Activated CD8-positive, alpha-beta memory T cell treated with anti-CD3 and anti-CD28 coated beads for 36 hours (primary cell): ENCODE measurements around the gene POLDIP3. TPM values are rescaled to one million over a fixed set of nuclear protein-coding genes. Genes with fewer than 3 reads are reported as not detected.
"Not testable (repeated sequence)": the region's sequence is repeated elsewhere in the genome, so short reads cannot be mapped to it uniquely, and the experiment has no call there.

Experiments
- CTCF ChIA-PET: fragments of 350-600 bp; sonication (Branson Sonifier 250); formaldehyde crosslinking; loops from one replicate; lab custom pipeline; 2021; ENCODE audit warnings: antibody characterized with exemption; lab: Charles Lee
- POLR2A ChIA-PET: fragments of 350-600 bp; sonication (Branson Sonifier 250); formaldehyde crosslinking; loops from one replicate; lab custom pipeline; 2021; ENCODE audit warnings: antibody characterized with exemption; lab: Charles Lee
- total RNA-seq, 2 experiments: library from RNA; stranded (reverse); gene quantifications; one replicate each; pipeline ENCODE4 v1.2.3, GENCODE V29; 2021

Gene POLDIP3
- total RNA-seq, 2 experiments from 2014 or later = 71.5 to 72.5 TPM

DNA sequence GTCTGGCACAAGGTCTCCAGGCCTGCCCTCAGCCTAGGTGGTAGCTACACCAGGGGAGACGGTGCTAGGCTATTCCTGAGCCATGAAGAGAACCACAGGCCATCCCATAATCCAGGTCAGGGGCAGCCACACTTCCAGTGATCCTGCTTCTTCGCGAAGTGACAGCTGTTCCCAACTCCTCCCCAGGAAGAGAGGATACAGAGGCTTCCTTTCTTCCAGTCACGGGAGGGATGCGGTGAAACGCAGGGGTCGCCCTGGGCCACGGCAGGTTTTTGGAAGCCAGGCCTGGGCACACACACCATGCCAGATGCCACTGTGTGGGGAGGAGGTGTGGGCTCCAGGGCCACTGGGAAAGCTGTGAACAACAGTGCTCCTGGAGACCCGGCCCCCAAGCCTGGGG lies 37.5 kb downstream of the POLDIP3 start:
- POLR2A ChIA-PET = not testable (repeated sequence)

GRCh38 chr22:42575996-42576574 lies 38.6 kb downstream of the POLDIP3 start:
- POLR2A ChIA-PET, CTCF ChIA-PET: not testable (repeated sequence)

More for the DNA sequence above, 37.5 kb downstream of the POLDIP3 start:
- CTCF ChIA-PET = interaction anchor here (0.7 kb wide), 1 partner anchor 17 kb away, joined by 3 read pairs; no protein-coding TSS in a partner anchor

DNA sequence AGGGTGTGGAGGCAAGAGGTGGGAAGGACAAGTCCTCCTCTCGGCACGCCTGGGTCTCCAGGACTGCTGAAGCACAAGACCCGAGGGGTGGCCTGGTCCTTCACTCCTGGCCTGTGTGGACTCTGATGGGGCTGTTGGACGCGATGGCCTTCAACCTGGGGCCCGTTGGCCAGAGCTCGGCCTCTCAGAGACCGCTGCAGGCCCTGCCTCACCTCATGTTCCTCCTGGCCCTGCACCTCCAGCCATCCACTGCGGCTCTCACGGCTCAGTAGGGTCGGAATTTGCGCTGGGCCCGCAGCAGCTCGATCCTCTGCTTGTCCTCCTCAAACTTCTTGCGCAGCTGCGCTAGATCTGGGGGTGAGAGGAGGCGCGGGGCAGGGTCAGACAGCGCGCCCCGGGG lies 40.2 kb downstream of the POLDIP3 start:
- POLR2A ChIA-PET, CTCF ChIA-PET: not testable (repeated sequence)

DNA sequence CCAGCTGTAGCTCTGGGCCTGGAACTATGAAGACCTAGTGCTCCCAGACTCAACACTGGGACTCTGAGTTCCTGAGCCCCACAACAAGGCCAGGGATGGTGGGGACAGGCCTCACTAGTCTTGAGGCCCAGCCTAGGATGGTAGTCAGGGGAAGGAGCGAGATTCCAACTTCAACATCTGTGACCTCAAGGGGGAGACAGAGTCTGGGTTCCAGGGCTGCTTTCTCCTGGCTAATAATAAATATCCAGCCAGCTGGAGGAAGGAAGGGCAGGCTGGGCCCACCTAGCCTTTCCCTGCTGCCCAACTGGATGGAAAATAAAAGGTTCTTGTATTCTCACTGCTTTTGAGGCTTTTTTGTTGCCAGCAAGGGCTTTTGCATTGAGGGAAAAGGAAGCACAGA lies 40.6 kb downstream of the POLDIP3 start:
- POLR2A ChIA-PET, CTCF ChIA-PET: not testable (repeated sequence)

DNA sequence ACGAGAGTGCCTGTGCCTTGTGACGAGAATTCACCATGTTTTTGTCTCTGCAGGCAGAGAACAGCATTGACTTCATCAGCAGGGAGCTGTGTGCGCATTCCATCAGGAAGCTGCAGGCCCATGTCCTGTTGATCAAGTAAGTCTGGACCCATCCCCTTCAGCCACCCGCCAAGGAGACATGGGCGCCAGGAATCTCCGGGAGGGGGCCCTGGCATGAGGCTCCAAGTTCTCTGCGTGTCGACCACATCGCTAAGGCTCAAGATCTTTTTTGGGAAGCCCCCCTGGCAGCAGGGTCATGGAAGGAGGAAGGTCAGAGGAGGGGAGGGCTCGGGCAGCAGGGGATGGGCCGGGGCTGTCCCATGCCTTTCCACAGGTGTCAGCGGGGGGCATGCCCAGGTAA lies 43.6 kb downstream of the POLDIP3 start:
- POLR2A ChIA-PET, CTCF ChIA-PET: not testable (repeated sequence)

- POLR2A ChIA-PET, CTCF ChIA-PET: not testable (repeated sequence)
Measured at GRCh38 chr22:42570580-42570979, 44.1 kb downstream of the POLDIP3 start.

DNA sequence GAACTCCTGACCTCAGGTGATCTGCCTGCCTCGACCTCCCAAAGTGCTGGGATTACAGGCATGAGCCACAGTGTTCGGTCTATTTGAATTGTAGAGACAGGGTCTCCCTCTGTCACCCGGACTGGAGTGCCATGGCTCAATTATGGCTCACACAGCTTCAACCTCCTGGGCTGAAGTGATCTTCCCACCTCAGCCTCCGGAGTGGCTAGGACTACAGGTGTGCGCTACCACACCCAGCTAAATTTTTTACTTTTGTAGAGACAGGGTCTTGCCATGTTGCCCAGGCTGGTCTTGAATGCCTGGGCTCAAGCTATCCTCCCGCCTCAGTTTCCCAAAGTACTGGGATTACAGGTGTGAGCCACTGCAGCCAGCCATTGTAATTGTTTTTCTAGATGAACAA lies 46.7 kb downstream of the POLDIP3 start:
- CTCF ChIA-PET = not testable (repeated sequence)

DNA sequence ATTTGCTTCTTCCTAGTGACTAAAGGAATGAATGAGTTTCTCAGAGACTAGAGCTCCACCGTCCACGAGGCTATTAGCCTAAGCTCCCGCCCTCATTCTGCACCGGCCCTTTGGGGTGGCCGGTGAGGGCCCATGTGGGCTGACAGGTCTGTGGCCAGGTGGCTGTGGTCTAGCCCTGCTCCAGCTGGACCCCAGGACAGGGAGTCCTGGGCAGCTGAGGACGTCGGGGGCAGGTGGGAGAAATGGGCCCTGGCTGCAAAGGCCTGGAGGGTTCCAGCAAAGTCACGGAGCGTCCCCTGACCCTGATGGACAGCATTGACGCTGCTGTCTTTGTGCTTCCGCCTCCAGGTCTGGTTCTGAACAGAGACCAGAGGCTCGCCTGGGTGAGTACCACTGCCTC lies 48.7 kb downstream of the POLDIP3 start:
- ChIA-PET CTCF (no interaction called here), POLR2A (no interaction called here)

More for the DNA sequence above, 46.7 kb downstream of the POLDIP3 start:
- POLR2A ChIA-PET = not testable (repeated sequence)

DNA sequence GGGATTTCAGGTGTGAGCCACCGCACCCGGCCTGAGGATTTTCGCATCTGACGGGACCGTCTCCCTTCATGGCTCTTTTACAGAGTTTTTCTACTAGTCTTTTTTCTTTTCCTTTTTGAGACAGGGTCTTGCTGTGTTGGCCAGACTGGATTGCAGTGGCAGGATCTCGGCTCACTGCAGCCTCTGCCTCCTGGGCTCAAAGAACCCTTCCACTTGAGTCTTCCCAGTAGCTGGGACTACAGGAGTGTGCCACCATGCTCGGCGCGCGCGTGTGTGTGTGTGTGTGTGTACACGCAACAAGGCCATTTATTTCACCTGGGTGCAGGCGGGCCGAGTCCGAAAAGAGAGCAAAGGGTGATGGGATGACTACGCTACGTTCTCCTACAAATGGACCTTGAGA lies 50.0 kb downstream of the POLDIP3 start:
- ChIA-PET POLR2A (interaction anchor here (0.6 kb wide), 1 partner anchor 1283 kb away, joined by 3 read pairs; no protein-coding TSS in a partner anchor), CTCF (no interaction called here)

- POLR2A ChIA-PET, CTCF ChIA-PET: not testable (repeated sequence)
Measured at GRCh38 chr22:42563943-42564342, 50.7 kb downstream of the POLDIP3 start.

GRCh38 chr22:42562684-42563083 lies 52.0 kb downstream of the POLDIP3 start:
- ChIA-PET POLR2A (no interaction called here), CTCF (no interaction called here)

- ChIA-PET CTCF (no interaction called here), POLR2A (no interaction called here)
Measured at GRCh38 chr22:42562279-42562678, 52.4 kb downstream of the POLDIP3 start.

DNA sequence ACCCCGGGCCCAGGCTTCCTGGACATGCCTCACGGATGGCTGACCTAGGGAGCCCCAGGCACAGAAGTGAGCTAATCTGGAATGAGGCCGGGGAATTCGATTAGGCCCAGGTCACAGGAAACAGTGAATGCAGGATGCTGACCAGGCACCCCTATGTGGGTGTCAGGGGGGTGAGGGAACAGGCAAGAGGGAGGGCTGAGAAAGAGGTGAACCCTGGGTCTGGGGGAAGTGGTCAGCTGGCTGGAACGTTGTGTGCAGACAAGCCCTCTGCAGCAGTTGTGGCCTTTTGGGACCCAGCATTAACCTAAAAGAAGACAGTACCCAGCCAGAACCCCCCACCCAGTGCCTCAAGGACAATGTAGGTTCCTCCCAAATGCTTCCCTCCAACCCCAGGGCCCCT lies 52.8 kb downstream of the POLDIP3 start:
- POLR2A ChIA-PET = no interaction called here
- CTCF ChIA-PET = no interaction called here

GRCh38 chr22:42560781-42561180 lies 53.9 kb downstream of the POLDIP3 start:
- ChIA-PET CTCF (interaction anchor here (0.9 kb wide), 1 partner anchor 17 kb away, joined by 3 read pairs; no protein-coding TSS in a partner anchor), POLR2A (interaction anchor here (0.6 kb wide), 2 partner anchors 16 to 44 kb away, joined by 3 to 6 read pairs; no protein-coding TSS in a partner anchor)

GRCh38 chr22:42560381-42560780 lies 54.3 kb downstream of the POLDIP3 start:
- POLR2A ChIA-PET = no interaction called here
- CTCF ChIA-PET = interaction anchor here (0.9 kb wide), 1 partner anchor 17 kb away, joined by 3 read pairs; no protein-coding TSS in a partner anchor

- ChIA-PET POLR2A (interaction anchor here (0.7 kb wide), 1 partner anchor 44 kb away, joined by 3 read pairs; no protein-coding TSS in a partner anchor), CTCF (no interaction called here)
Measured at GRCh38 chr22:42553475-42554361, 61.0 kb downstream of the POLDIP3 start, which contains the start of gene SERHL2. SERHL2 (plus strand) TSS chr22:42553956; CDS start chr22:42554021, 65 bp downstream.

DNA sequence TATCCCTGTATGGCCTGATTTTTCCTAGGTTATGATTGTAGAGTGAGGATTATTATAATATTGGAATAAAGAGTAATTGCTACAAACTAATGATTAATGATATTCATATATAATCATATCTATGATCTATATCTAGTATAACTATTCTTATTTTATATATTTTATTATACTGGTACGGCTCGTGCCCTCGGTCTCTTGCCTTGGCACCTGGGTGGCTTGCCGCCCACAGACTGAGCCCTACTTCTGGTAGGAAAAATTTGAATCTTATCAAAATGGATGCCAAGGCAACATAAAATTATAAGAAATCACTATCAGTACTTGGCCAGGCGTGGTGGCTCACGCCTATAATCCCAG lies 62.4 kb downstream of the POLDIP3 start:
- POLR2A ChIA-PET = not testable (repeated sequence)
- CTCF ChIA-PET = interaction anchor here (0.7 kb wide), 1 partner anchor 890 kb away, joined by 3 read pairs; no protein-coding TSS in a partner anchor

DNA sequence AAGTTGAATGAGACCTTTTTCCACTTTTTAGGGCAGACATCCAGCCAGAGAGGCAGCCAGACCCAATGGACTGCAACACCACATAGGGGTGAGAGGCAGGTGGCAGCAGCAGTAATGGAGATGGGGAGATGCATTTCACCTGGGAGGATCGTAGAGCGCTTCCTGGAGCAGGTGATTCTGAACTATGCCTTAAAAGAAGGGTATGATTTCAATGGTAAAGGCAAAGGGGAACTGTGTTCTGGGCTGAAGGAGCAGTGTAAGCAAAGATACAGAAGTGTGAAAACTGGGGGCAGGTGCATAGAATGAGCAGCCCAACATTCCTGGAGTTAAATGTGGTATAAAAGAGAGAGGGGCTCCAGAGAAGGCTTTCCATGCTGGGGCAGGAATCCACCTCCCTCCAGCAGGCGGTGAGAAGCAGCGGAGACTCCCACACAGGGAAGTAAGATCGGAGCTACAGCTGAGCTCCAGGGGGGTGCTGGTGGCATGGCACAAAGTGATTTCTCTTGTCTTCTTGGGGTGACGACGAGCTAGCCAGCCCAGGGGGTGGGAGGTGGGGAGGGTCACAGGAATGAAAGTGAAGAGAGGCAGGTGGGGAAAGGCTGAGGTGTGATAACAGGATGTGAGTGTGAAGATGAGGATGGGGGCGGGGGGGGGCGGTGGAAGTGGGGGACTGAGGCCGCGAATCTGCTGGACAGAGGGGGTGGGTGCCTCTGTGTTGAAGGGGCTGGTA lies 65.2 kb downstream of the POLDIP3 start:
- ChIA-PET CTCF (interaction anchor here (0.6 kb wide), 1 partner anchor 352 kb away, joined by 3 read pairs; no protein-coding TSS in a partner anchor), POLR2A (no interaction called here)

DNA sequence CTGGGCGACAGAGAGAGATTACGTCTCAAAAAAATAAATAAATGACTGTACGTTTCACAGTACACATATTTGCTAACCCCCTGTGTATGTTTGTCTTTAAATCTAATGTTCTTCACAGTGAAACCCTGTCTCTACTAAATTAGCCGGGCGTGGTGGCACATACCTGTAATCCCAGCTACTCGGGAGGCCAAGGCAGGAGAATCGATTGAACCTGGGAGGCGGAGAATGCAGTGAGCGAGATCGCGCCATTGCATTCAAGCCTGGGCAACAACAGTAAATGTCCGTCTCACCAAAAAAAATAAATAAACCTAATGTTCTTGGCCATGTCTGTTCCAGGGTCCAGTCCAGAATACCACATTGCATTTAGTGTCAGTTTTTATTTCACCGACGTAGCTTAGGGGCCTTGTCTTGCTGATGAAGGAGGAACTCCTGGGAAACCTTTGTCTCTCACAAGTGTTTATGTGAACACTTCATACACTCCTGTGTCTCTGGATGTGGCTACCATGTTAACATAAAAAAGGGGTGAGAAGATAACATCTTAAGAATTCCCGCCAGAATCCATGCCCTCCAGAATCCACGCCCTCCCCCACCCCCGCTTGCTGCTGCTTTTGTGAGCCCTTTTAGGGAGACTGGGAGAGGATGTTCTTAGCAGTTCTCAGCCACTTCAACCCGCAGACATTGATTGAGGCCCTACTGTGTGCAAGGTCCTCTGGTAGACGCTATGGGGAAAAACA lies 65.9 kb downstream of the POLDIP3 start:
- POLR2A ChIA-PET = no interaction called here
- CTCF ChIA-PET = interaction anchor here (0.6 kb wide), 1 partner anchor 351 kb away, joined by 3 read pairs; no protein-coding TSS in a partner anchor
